GM06990 (cell line): ENCODE measurements around the gene MLLT10.
A peak's percentile ranks its signal among the peaks of the same experiment; 100 is the strongest.

ENCODE experiments used
- DNase-seq: peaks from one replicate; pipeline ENCODE4 v3.0.0-alpha.2; 2011; ENCODE audit not compliant: insufficient read length; ENCODE audit errors: extremely low read depth
- H3K27me3 ChIP-seq: replicated peaks from 2 replicates; pipeline ENCODE4 v1.6.0; 2011; ENCODE audit warnings: low read length; ENCODE audit not compliant: control insufficient read depth, insufficient read depth
- H3K36me3 ChIP-seq: 2 replicates; pipeline ENCODE4 v1.5.1; 2011; ENCODE audit warnings: low read length; ENCODE audit not compliant: control insufficient read depth, insufficient read depth
- H3K4me3 ChIP-seq: replicated peaks from 2 replicates; pipeline ENCODE4 v1.5.1; 2011; ENCODE audit warnings: low read depth, mild to moderate bottlenecking, control low read depth, low read length
- CTCF ChIP-seq: IDR thresholded peaks from 2 replicates; pipeline ENCODE4 v1.5.1; 2011; ENCODE audit warnings: low read length, control low read depth, mild to moderate bottlenecking, inconsistent platforms; ENCODE audit not compliant: insufficient read depth, poor library complexity, severe bottlenecking

The MLLT10 gene

DNA sequence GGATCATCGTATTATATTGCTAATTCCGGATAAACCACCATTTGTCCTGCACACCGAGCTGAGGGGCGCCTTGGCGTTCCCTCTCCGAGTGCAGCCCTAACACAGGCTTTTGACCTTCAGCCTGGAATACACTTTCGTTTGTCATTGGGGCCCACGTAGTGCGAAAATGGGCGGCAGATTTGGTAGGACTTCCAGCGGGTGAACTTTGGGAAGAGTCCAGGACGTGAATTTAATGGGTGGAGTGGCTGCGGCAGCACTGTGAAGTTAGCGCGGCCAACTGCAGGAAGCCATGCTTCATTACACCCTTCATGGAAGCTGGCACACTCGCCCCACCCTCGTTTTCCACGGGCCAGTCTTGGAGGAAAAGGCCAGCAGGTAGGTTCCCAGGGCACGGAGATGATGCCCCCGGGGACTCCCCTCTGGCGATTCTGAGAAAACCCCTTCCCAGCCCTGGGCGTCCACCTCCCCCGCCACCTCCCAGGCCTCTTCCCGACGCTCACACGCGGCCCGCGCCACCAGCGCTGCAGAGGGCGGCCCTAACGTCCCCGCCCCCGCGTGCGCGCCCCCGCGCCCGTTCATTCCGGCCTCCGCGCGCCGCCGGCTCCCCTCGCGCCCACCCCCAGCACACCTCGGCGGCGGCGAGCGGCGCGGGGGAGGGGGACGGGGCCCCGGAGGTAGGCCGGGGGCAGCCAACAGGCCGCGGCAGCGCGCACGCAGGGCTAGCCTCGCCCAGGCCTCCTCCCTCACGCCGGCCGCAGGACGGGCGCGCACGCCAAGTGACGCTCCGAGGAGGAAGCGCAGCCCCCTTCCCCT, at the start of gene MLLT10:
MLLT10 (plus strand) TSS at position 766 of the 813 bp plus-strand sequence. CDS start 413 bp downstream, outside the sequence.
- no peaks in the 10 kb centered on the region for H3K27me3 ChIP-seq
- no peak for TF ChIP-seq CTCF
- no peaks in the 10 kb centered on the region; the same call in none of the 2 replicates for H3K36me3 ChIP-seq
- peak within 1 kb of the TSS; percentile 93 for H3K4me3 ChIP-seq
- DNase-seq, result peak; percentile 99

DNA sequence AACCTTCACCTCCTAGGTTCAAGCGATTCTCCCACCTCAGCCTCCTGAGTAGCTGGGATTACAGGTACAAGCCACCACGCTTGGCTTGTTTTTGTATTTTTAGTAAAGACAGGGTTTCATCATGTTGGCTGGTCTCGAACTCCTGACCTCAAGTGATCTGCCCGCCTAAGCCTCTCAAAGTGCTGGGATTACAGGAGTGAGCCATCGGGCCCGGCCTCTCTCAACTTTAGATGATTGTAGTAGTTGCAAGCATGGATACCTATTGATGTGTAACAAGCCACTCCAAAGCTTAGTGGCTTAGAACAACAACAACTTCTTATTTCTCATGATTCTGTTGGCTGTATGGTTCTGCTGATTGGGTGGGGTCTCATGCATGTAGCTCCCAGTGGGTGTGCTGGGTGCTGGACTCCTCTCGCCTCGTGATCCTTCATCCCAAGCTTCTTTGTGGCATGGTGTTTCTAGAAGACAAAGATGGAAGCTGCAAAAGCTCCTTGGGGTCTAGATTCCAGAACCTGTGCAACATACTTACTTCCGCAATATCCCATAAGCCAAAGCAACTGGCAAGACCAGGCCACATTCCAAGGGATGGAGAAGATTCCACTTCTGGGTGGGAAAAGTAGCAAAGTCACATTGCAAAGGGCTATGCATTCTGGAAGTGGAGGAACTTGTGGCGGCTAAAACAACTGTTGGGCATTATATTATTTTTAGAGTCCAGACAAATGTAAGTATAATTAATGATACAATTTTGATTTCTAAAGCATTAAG, 46.4 kb upstream of the MLLT10 start:
- H3K4me3 ChIP-seq, result no peak overlapping the region
- no peak for DNase-seq
- H3K36me3 ChIP-seq, result no peaks in the 10 kb centered on the region
- H3K27me3 ChIP-seq, result no peaks in the 10 kb centered on the region
- no peak for TF ChIP-seq CTCF

- Histone ChIP-seq H3K4me3 (no peak overlapping the region), H3K27me3 (no peaks in the 10 kb centered on the region), H3K36me3 (no peaks in the 10 kb centered on the region)
- no peak for TF ChIP-seq CTCF
- no peak for DNase-seq
Observed at GRCh38 chr10:21488246-21488956, 45.6 kb upstream of the MLLT10 start.

DNA sequence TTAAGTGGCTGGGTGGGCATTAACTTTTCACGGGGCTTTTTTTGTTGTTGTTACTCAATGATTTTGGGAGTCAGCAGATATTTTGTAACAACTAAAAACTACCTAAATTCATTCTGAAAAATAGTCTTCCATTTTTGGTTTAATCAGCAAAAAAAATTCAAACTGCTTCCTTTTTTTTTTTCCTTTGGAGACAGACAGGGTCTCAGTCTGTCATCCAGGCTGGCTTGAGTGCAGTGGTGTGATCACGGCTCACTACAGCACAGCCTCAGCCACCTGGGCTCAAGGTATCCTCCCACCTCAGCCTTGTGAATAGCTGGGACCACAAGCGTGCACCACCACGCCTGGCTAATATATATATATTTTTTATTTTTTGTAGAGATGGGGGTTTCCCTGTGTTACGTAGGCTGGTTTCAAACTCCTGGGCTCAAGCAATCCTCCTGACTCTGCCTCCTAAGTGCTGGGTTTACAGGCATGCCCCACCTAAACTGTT, 45.0 kb upstream of the MLLT10 start:
- Histone ChIP-seq H3K36me3 (no peaks in the 10 kb centered on the region), H3K4me3 (no peak overlapping the region), H3K27me3 (no peaks in the 10 kb centered on the region; the same call in 1 of the 2 replicates)
- no peak for DNase-seq
- no peak for TF ChIP-seq CTCF

DNA sequence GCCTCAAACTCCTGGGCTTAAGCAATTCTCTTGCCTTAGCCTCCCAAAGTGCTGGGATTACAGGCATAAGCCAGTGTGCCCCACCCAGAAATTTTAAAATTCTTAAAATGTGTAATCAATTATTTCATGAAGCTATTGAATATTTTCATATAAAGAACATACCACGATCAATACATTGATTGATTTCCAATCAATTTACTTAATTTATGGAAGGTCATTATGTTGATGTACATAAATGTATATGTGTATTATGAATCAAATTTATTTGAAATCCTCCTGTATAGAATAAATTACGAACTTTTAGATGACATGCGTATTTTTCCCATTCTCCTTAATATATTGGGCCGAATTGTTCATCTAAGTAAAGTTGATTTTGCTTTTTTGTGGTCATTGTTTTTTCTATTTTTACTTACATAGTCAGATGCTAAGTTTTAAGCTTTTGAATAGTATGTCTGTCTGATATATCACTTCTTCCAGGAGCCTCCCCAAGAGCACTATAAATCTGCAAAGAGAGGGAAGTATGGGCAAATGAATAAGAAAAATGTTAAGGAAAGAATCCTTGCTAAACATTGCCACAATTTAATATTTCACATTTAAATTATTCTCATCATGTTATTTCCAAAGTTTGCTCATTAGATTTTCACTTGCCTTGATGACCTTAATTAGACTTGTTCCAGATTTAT, 43.9 kb upstream of the MLLT10 start:
- no peak for TF ChIP-seq CTCF
- no peaks in the 10 kb centered on the region for H3K36me3 ChIP-seq
- no peak overlapping the region for H3K4me3 ChIP-seq
- H3K27me3 ChIP-seq, result no peaks in the 10 kb centered on the region; the same call in 1 of the 2 replicates
- DNase-seq, result no peak
